Pancreas (tissue), 10 donors: ENCODE data around the gene C9orf50. TPM values are rescaled to one million over a fixed set of nuclear protein-coding genes. Genes with fewer than 3 reads are reported as not detected.
A peak's percentile ranks its signal among the peaks of the same experiment; 100 is the strongest.

Experiments
- ATAC-seq, 4 donors: fragments of 200-7000 bp; cut with Tn5 transposase; one replicate each; pipeline versions ENCODE4 v1.8.0 to v1.9.1; 2020; ENCODE audit warnings: mild to moderate bottlenecking in 4 of 4, moderate library complexity in 4 of 4
- DNase-seq, 6 donors: peaks; one replicate each; pipeline ENCODE4 v3.0.0-alpha.2; 2020
- FAIRE-seq: peaks from 2 replicates; lab custom pipeline; 2012; peaks lifted over from hg19 to GRCh38; lab: Jason Lieb, UNC
- H3K27ac ChIP-seq, 4 donors: fragments of 200-600 bp; sonication (generic); 1 replicate in 3 of 4; 2 replicates in 1 of 4; pipeline versions ENCODE4 v1.5.0 to v1.8.0; 2020
- H3K27me3 ChIP-seq, 4 donors: fragments of 200-600 bp; one replicate each; pipeline ENCODE4 v1.8.0; 2021
- H3K36me3 ChIP-seq, 3 donors: fragments of 200-600 bp; sonication (generic) in 1 of 3; one replicate each; pipeline versions ENCODE4 v1.5.0 to v1.8.0; 2020 to 2021
- H3K4me1 ChIP-seq, 3 donors: fragments of 200-600 bp; one replicate each; pipeline ENCODE4 v1.8.0; 2021
- H3K4me3 ChIP-seq, 4 donors: fragments of 200-600 bp; sonication (generic) in 2 of 4; one replicate each; pipeline versions ENCODE4 v1.5.0 to v1.8.0; 2020 to 2021
- H3K9me3 ChIP-seq, 4 donors: fragments of 200-600 bp; one replicate each; pipeline ENCODE4 v1.8.0; 2021
- WGBS, 2 donors: extraction: QIAGEN DNeasy Blood & Tissue Kit; methylation state at CpG; one replicate each; pipeline ENCODE4 v1.1.7; 2013; 5-methylcytosine and 5-hydroxymethylcytosine counted together
- intact Hi-C, 3 donors: fragments of 100-400 bp; cut with DNase I; formaldehyde crosslinking; loops; one replicate each; pipeline versions ENCODE4 v1.11.1 to v1.14.2; 2022
- polyA plus RNA-seq, 2 donors: library from polyadenylated mRNA; stranded (reverse); fragments of 200-250 nt; gene quantifications; one replicate each; pipeline ENCODE4 v1.2.3, GENCODE V29; 2013
- total RNA-seq, 6 donors: library from RNA; stranded (reverse); fragmentation: NEBNext Ultra II Directional in 4 of 6; extraction: Animal tissue kit (Norgen Biotek cat#: 25700) in 4 of 6; gene quantifications; one replicate each; pipeline versions ENCODE4 v1.2.1 to v1.2.4, GENCODE V29; 2021 to 2023
- TF ChIP-seq, protein P1 (sequence below), 4 donors: fragments of 200-600 bp; sonication (generic) in 3 of 4; IDR thresholded peaks; one replicate each; pipeline versions ENCODE4 v1.5.0 to v1.8.0; 2021; ENCODE audit warnings: antibody characterized with exemption in 4 of 4
- donor health status: healthy with polysubstance abuse.
- donor health status: DM: no; HTN: no; CAD: no; lungs with moderate emphysema.
- donor health status: DM: no; HTN: no; CAD: no.
- donor health status: control.
- donor health status: control.
- donor health status: Bipolar disorder and iron deficiency.
- donor health status: DM: yes; HTN: yes; CAD: no.
- donor health status: DM: no; HTN: no; CAD: no.
- donor health status: DM: no; HTN: no; CAD: no.
- donor health status: DM: yes; HTN: yes; CAD: no.

Gene C9orf50
- total and polyA plus RNA-seq, 8 donors = not detected

DNA sequence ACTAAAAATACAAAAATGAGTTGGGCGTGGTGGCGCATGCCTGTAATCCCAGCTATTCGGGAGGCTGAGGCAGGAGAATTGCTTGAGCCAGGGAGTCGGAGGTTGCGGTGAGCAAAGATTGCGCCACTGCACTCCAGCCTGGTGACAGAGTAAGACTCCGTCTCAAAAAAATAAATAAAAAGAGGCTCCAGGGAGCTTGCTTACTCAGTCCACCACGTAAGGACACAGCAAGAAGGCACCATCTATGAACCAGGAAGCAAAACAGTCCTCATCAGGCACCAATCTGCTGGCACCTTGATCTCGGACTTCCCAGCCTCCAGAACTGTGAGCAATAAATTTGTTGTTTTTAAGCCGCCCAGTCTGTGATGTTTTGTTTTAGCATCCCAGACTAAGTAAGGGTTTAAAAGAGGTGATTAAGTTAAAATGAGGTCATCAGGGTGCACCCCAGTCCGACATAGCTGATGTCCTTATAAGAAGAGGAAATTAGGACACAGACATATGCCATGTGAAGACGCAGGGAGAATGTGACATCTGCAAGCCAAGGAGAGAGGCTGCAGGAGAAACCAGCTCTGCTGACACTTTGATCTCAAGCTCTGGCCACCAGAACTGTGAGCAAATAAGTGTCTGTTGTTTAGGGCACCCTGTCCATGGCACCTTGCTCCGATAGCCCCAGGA, 45.9 kb downstream of the C9orf50 start:
- intact Hi-C loops = no loop called here
- TF ChIP-seq, protein P1, sequence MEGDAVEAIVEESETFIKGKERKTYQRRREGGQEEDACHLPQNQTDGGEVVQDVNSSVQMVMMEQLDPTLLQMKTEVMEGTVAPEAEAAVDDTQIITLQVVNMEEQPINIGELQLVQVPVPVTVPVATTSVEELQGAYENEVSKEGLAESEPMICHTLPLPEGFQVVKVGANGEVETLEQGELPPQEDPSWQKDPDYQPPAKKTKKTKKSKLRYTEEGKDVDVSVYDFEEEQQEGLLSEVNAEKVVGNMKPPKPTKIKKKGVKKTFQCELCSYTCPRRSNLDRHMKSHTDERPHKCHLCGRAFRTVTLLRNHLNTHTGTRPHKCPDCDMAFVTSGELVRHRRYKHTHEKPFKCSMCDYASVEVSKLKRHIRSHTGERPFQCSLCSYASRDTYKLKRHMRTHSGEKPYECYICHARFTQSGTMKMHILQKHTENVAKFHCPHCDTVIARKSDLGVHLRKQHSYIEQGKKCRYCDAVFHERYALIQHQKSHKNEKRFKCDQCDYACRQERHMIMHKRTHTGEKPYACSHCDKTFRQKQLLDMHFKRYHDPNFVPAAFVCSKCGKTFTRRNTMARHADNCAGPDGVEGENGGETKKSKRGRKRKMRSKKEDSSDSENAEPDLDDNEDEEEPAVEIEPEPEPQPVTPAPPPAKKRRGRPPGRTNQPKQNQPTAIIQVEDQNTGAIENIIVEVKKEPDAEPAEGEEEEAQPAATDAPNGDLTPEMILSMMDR (IDR thresholded peaks at IDR 0.05) = no peak
- DNase-seq (no peak), ATAC-seq (no peak), FAIRE-seq (no peak)
- no peaks in the 10 kb centered on the region for H3K36me3 ChIP-seq
- no peaks in the 10 kb centered on the region for H3K27me3 ChIP-seq
- H3K9me3 ChIP-seq = no peaks in the 10 kb centered on the region
- WGBS, 2 donors = 71 to 83% methylated on average over 13 of the region's 13 CpGs
- H3K4me3 ChIP-seq = no peak overlapping the region
- peaks cover 0 to 9% (median 0%) of the 10 kb centered on the region in 3 donors for H3K4me1 ChIP-seq
- no peak overlapping the region for H3K27ac ChIP-seq

DNA sequence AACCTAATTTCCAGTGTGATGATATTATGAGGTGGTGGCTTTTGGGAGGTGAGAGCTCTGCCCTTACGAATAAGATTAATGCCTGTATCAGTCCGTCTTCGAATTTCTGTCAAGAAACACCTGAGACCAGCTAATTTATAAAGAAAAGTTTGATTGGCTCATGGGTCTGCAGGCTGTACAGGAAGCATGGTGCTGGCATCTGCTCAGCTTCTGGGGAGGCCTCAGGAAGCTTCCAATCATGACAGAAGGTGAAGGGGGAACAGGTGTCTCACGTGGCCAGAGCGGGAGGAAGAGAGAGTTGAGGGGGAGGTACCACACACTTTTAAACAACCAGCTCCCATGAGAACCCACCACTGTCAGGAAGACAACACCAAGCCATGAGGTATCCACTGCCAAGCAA, 46.9 kb downstream of the C9orf50 start:
- no peaks in the 10 kb centered on the region for H3K36me3 ChIP-seq
- FAIRE-seq (no peak), ATAC-seq (no peak), DNase-seq (no peak)
- 90 to 91% methylated on average over 5 of the region's 5 CpGs for WGBS, 2 donors
- no peaks in the 10 kb centered on the region for H3K27me3 ChIP-seq
- peaks cover 0 to 13% (median 0%) of the 10 kb centered on the region in 3 donors for H3K4me1 ChIP-seq
- H3K4me3 ChIP-seq = no peak overlapping the region
- H3K27ac ChIP-seq = no peak overlapping the region
- TF ChIP-seq, protein P1 (IDR thresholded peaks at IDR 0.05) = no peak
- H3K9me3 ChIP-seq = no peaks in the 10 kb centered on the region
- intact Hi-C loops = no loop called here

DNA sequence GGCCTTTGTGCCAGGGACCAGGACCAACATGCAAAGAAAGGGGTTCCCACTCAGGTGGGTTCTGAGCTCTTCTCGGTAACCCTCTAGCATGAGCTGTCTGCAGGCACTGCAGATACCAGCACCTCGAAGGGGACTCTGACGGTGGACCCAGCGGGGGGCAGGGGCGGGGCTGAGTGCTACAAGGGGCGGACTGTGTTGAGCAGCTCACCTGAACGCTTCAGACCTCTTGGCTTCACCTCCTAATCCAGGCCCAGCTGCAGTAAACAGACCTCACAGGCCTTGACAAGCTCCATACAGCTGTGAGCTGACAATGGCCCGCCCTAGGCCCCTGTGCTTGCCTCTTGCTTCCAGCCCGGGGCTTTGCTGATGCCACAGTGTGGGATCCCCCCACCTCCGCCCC, 48.4 kb downstream of the C9orf50 start:
- no peak for FAIRE-seq
- intact Hi-C loops = no loop called here
- DNase-seq = no peak
- Histone ChIP-seq H3K27me3 (no peaks in the 10 kb centered on the region), H3K27ac (no peak overlapping the region), H3K4me1 (peaks cover 0 to 17% (median 0%) of the 10 kb centered on the region in 3 donors), H3K4me3 (no peak overlapping the region), H3K9me3 (no peaks in the 10 kb centered on the region), H3K36me3 (no peaks in the 10 kb centered on the region)
- TF ChIP-seq, protein P1 (IDR thresholded peaks at IDR 0.05) = no peak
- ATAC-seq = no peak
- 91 to 94% methylated on average over 10 of the region's 10 CpGs for WGBS, 2 donors

DNA sequence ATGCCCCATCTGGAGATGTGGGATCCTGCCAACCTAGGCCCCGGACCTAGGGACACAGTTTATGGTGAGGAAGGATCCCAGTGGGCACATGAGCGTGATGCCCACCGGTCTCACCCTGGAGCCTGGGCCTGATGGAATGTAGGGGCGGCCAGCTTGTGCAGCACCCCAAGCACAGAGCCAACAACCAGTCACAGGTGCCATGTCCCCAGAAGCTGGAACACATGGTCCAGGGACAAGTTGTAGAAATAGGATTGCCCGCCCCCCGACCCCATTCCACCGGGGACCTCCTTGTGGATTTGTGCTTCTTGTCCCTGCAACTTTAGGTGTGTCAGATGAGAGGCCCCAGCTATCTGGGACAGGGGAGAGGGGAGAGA, 48.9 kb downstream of the C9orf50 start:
- Histone ChIP-seq H3K27me3 (no peaks in the 10 kb centered on the region), H3K36me3 (no peaks in the 10 kb centered on the region), H3K27ac (no peak overlapping the region), H3K4me3 (no peak overlapping the region), H3K4me1 (peaks cover 0 to 17% (median 0%) of the 10 kb centered on the region in 3 donors), H3K9me3 (no peaks in the 10 kb centered on the region)
- no peak for ATAC-seq
- TF ChIP-seq, protein P1 (IDR thresholded peaks at IDR 0.05) = no peak
- FAIRE-seq = no peak
- intact Hi-C loops = no loop called here
- 95 to 96% methylated on average over 7 of the region's 7 CpGs for WGBS, 2 donors
- no peak for DNase-seq

DNA sequence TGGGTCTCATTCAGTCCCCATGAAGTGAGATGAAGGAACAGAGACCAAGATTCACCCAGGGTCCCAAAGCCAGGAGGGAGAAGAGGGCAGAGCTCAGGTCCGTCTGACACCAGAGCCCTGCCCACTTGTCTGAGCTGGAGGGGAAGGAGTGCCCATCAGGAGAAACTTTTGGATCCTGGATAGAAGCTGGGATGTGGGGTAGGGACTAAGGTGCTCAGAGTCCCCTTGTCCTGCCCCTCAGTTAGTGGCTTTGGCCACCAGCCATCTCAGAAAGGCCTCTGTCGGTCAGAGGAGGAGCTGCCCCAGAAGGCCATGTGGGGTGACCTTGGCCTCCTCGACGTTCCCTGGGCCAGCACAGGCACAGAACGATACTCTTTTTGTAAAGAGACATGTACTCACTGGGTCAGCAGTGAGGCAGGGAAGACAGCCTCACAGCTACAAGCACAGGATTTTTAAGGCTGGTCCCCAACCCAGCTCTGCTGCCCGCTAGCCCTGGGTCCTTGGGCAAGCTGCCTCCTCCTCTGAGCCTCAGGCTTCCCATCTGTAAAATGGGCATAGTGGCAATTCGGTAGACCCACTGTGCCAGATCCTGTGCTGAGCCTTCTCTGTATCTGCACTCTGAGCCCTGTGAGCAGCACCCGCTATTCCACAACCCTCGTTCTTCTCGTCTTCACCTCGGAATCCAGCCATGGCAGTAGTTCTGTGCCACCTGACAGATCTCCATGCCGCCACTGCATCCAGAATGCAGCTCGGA, 49.4 kb downstream of the C9orf50 start:
- intact Hi-C loops = no loop called here
- H3K36me3 ChIP-seq = no peaks in the 10 kb centered on the region
- WGBS, 2 donors = 68 to 70% methylated on average over 12 to 13 of the region's 13 CpGs
- FAIRE-seq (no peak), ATAC-seq (no peak), DNase-seq (no peak)
- TF ChIP-seq, protein P1 (IDR thresholded peaks at IDR 0.05) = no peak
- H3K4me1 ChIP-seq = peaks cover 0 to 17% (median 0%) of the 10 kb centered on the region in 3 donors
- peak overlapping the region in 2 of 4 donors; percentile 85 to 89 for H3K27ac ChIP-seq
- no peak overlapping the region for H3K4me3 ChIP-seq
- H3K9me3 ChIP-seq = no peaks in the 10 kb centered on the region
- H3K27me3 ChIP-seq = no peaks in the 10 kb centered on the region
